DOHH2 (cell line): ENCODE measurements around the gene TMEM225.
"Not testable (repeated sequence)": the region's sequence is repeated elsewhere in the genome, so short reads cannot be mapped to it uniquely, and the experiment has no call there.

Source experiments
- H3F3A ChIP-seq: fragments of 200-600 bp; sonication (generic), shearing (Covaris generic); 2 replicates; pipeline ENCODE4 v1.6.0; 2016; ENCODE audit warnings: antibody characterized with exemption, mild to moderate bottlenecking; ENCODE audit not compliant: control insufficient read depth, insufficient read depth
- H3K27ac ChIP-seq: fragments of 200-600 bp; sonication (generic); 2 replicates; pipeline ENCODE4 v1.5.1; 2014; ENCODE audit warnings: low read depth, mild to moderate bottlenecking, low read length, moderate library complexity
- H3K27me3 ChIP-seq: fragments of 200-600 bp; sonication (generic); 2 replicates; pipeline ENCODE4 v1.6.1; 2014; ENCODE audit warnings: mild to moderate bottlenecking, low read length, mixed read lengths; ENCODE audit not compliant: control insufficient read depth
- H3K36me3 ChIP-seq: fragments of 200-600 bp; sonication (generic); 2 replicates; pipeline ENCODE4 v1.6.1; 2014; ENCODE audit warnings: mild to moderate bottlenecking, low read length, moderate library complexity, mixed read lengths; ENCODE audit not compliant: control insufficient read depth
- H3K4me1 ChIP-seq: fragments of 200-600 bp; sonication (generic); 2 replicates; pipeline ENCODE4 v1.6.1; 2014; ENCODE audit warnings: mild to moderate bottlenecking, low read length, mixed read lengths; ENCODE audit not compliant: control insufficient read depth
- H3K4me2 ChIP-seq: fragments of 200-600 bp; sonication (generic); 2 replicates; pipeline ENCODE4 v1.6.0; 2014; ENCODE audit warnings: mild to moderate bottlenecking, low read length, moderate library complexity
- H3K4me3 ChIP-seq: fragments of 200-600 bp; sonication (generic); 2 replicates; pipeline ENCODE4 v1.5.1; 2014; ENCODE audit warnings: mild to moderate bottlenecking, low read length, mixed read lengths
- H3K79me2 ChIP-seq: fragments of 200-600 bp; sonication (generic); 2 replicates; pipeline ENCODE4 v1.6.1; 2014; ENCODE audit warnings: mild to moderate bottlenecking, low read length, mixed read lengths; ENCODE audit not compliant: control insufficient read depth
- H3K9me2 ChIP-seq: fragments of 200-600 bp; sonication (generic); replicated peaks from 2 replicates; pipeline ENCODE4 v1.6.1; 2014; ENCODE audit warnings: mild to moderate bottlenecking, low read length, mixed read lengths; ENCODE audit not compliant: control insufficient read depth
- H3K9me3 ChIP-seq: fragments of 200-600 bp; sonication (generic); 2 replicates; pipeline ENCODE4 v1.6.1; 2014; ENCODE audit warnings: antibody characterized with exemption, low read length, mixed read lengths; ENCODE audit not compliant: control insufficient read depth, insufficient read depth
- H4K20me1 ChIP-seq: fragments of 200-600 bp; sonication (generic); 2 replicates; pipeline ENCODE4 v1.6.0; 2014; ENCODE audit warnings: low read depth, mild to moderate bottlenecking, antibody characterized with exemption, low read length, moderate library complexity; ENCODE audit not compliant: control insufficient read depth, insufficient read depth
- EZH2phosphoT487 ChIP-seq: fragments of 200-600 bp; sonication (generic); IDR thresholded peaks from 2 replicates; pipeline ENCODE4 v1.6.1; 2017; ENCODE audit warnings: borderline replicate concordance, mild to moderate bottlenecking, antibody characterized with exemption, low read length, moderate library complexity, mixed read lengths
- TF ChIP-seq, protein P1 (sequence below): fragments of 200-600 bp; sonication (generic); IDR thresholded peaks from one replicate; pipeline ENCODE4 v1.5.1; 2014; ENCODE audit warnings: antibody characterized with exemption, mild to moderate bottlenecking, low read depth, low read length; ENCODE audit not compliant: poor library complexity, severe bottlenecking

The TMEM225 gene

GRCh38 chr11:123899792-123900191, 14.3 kb upstream of the TMEM225 start:
- Histone ChIP-seq H3K27ac (no peak overlapping the region), H3K27me3 (no peaks in the 10 kb centered on the region), H3K79me2 (no peaks in the 10 kb centered on the region), H3K4me1 (no peaks in the 10 kb centered on the region), H3K4me2 (no peak overlapping the region), H3K4me3 (no peak overlapping the region), H3K9me3 (no peaks in the 10 kb centered on the region), H3K36me3 (no peaks in the 10 kb centered on the region), H3F3A (no peaks in the 10 kb centered on the region), H4K20me1 (no peaks in the 10 kb centered on the region), H3K9me2 (no peaks in the 10 kb centered on the region)
- no peak for TF ChIP-seq EZH2phosphoT487
- TF ChIP-seq, protein P1, sequence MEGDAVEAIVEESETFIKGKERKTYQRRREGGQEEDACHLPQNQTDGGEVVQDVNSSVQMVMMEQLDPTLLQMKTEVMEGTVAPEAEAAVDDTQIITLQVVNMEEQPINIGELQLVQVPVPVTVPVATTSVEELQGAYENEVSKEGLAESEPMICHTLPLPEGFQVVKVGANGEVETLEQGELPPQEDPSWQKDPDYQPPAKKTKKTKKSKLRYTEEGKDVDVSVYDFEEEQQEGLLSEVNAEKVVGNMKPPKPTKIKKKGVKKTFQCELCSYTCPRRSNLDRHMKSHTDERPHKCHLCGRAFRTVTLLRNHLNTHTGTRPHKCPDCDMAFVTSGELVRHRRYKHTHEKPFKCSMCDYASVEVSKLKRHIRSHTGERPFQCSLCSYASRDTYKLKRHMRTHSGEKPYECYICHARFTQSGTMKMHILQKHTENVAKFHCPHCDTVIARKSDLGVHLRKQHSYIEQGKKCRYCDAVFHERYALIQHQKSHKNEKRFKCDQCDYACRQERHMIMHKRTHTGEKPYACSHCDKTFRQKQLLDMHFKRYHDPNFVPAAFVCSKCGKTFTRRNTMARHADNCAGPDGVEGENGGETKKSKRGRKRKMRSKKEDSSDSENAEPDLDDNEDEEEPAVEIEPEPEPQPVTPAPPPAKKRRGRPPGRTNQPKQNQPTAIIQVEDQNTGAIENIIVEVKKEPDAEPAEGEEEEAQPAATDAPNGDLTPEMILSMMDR, result no peak

- H3K27me3 ChIP-seq, result no peaks in the 10 kb centered on the region
- H3K4me3 ChIP-seq, result no peak overlapping the region
- H3K36me3 ChIP-seq, result no peaks in the 10 kb centered on the region
- no peaks in the 10 kb centered on the region for H3K79me2 ChIP-seq
- H3K4me2 ChIP-seq, result no peak overlapping the region
- no peaks in the 10 kb centered on the region for H3K4me1 ChIP-seq
- no peaks in the 10 kb centered on the region for H4K20me1 ChIP-seq
- TF ChIP-seq, protein P1, result no peak
- TF ChIP-seq EZH2phosphoT487, result no peak
- no peaks in the 10 kb centered on the region for H3K9me3 ChIP-seq
- H3K27ac ChIP-seq, result no peak overlapping the region
- no peaks in the 10 kb centered on the region for H3F3A ChIP-seq
- no peaks in the 10 kb centered on the region for H3K9me2 ChIP-seq
These were observed 6.6 kb upstream of the TMEM225 start for GRCh38 chr11:123892031-123892430.

DNA sequence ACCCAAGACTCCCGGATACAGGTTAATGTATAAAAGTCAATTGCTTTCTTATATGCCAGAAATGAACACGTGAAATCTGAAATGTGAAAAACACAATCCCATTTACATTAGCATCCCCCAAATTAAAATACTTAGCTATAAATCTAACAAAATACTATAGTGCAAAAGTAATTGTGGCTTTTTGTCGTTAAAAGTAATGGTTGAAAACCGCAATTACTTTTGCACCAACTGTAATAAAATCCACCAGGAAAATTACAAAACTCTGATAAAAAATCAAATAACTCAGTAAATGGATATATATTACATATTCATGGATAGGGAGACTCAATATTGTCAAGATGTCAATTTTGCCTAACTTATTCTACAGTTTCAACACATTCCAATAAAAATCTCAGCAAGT, 4.6 kb downstream of the TMEM225 start:
- Histone ChIP-seq H3K27ac (no peak overlapping the region), H3K9me3 (no peaks in the 10 kb centered on the region), H3K9me2 (no peaks in the 10 kb centered on the region), H3F3A (no peaks in the 10 kb centered on the region), H3K4me2 (no peak overlapping the region), H4K20me1 (no peaks in the 10 kb centered on the region), H3K27me3 (no peaks in the 10 kb centered on the region), H3K79me2 (no peaks in the 10 kb centered on the region), H3K4me1 (no peaks in the 10 kb centered on the region), H3K4me3 (no peak overlapping the region), H3K36me3 (no peaks in the 10 kb centered on the region)
- TF ChIP-seq, protein P1, result no peak
- no peak for TF ChIP-seq EZH2phosphoT487

DNA sequence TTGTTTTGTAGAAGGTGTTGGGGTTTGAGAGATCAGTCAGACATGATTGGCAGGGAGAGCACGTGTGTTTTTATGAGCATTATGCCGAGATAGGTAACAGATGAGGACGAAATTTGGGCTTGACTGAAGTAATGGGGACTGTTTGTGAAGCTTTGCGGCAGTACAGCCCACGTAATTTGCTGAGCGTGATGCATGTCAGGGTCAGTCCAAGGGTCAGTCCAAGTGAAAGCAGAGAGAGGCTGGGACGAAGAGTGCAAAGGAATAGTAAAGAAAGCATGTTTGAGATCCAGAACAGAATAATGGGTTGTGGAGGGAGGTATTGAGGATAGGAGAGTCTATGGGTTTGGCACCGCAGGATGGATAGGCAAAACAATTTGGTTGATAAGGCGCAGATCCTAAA, 17.7 kb downstream of the TMEM225 start:
- not testable (repeated sequence) for H4K20me1 ChIP-seq, H3K79me2 ChIP-seq, H3F3A ChIP-seq, H3K27ac ChIP-seq, H3K36me3 ChIP-seq, H3K4me1 ChIP-seq, H3K4me2 ChIP-seq, H3K4me3 ChIP-seq, H3K9me2 ChIP-seq, H3K9me3 ChIP-seq, H3K27me3 ChIP-seq

DNA sequence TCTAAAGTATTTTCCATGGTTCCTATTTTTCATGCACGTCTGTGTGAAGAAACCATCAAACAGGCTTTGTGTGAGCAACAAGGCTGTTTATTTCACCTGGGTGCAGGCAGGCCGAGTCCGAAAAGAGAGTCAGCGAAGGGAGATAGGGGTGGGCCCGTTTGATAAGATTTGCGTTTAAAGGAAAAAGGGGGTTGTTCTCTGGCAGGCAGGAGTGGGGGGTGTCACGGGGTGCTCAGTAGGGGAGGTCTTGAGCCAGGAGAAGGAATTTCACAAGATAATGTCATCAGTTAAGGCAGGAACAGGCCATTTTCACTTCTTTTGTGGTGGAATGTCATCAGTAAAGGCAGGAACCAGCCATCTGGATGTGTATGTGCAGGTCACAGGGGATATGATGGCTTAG, 20.2 kb downstream of the TMEM225 start:
- not testable (repeated sequence) for H3K79me2 ChIP-seq, H3K4me1 ChIP-seq, H3K9me2 ChIP-seq, H3K4me3 ChIP-seq, H3K36me3 ChIP-seq, H3K9me3 ChIP-seq, H3K4me2 ChIP-seq, H4K20me1 ChIP-seq, H3K27ac ChIP-seq, H3K27me3 ChIP-seq, H3F3A ChIP-seq
